NCI-H510A (cell line): ENCODE data around the gene CYTH1.

Source experiments
- DNase-seq: peaks from one replicate; lab custom pipeline; 2025; lab: John Stamatoyannopoulos, UW

Gene CYTH1

GRCh38 chr17:78670850-78671725 lies 111.0 kb downstream of the CYTH1 start:
- no peak for DNase-seq

- no peak for DNase-seq
Measured at GRCh38 chr17:78669975-78670518, 112.0 kb downstream of the CYTH1 start.

- DNase-seq: no peak
Measured at GRCh38 chr17:78669256-78669974, 112.7 kb downstream of the CYTH1 start.

- DNase-seq: no peak
Measured at GRCh38 chr17:78668847-78669246, 113.2 kb downstream of the CYTH1 start.

GRCh38 chr17:78667741-78668640 lies 114.1 kb downstream of the CYTH1 start:
- DNase-seq: no peak

GRCh38 chr17:78667091-78667490 lies 115.0 kb downstream of the CYTH1 start:
- DNase-seq: no peak

- no peak for DNase-seq
Measured at GRCh38 chr17:78665952-78666920, 115.8 kb downstream of the CYTH1 start.

GRCh38 chr17:78665387-78665951 lies 116.6 kb downstream of the CYTH1 start:
- DNase-seq: no peak

- no peak for DNase-seq
Measured at GRCh38 chr17:78664476-78665386, 117.3 kb downstream of the CYTH1 start.

GRCh38 chr17:78661093-78661770 lies 120.8 kb downstream of the CYTH1 start:
- no peak for DNase-seq

GRCh38 chr17:78659546-78659945 lies 122.5 kb downstream of the CYTH1 start:
- DNase-seq: no peak

- DNase-seq: no peak
Measured at GRCh38 chr17:78658281-78658785, 123.7 kb downstream of the CYTH1 start.

- DNase-seq: no peak
Measured at GRCh38 chr17:78655251-78655940, 126.7 kb downstream of the CYTH1 start.

GRCh38 chr17:78654325-78654724 lies 127.7 kb downstream of the CYTH1 start:
- no peak for DNase-seq

GRCh38 chr17:78653382-78653781 lies 128.7 kb downstream of the CYTH1 start:
- no peak for DNase-seq

GRCh38 chr17:78652913-78653312 lies 129.2 kb downstream of the CYTH1 start:
- DNase-seq: no peak

- no peak for DNase-seq
Measured at GRCh38 chr17:78652024-78652423, 130.0 kb downstream of the CYTH1 start.

- no peak for DNase-seq
Measured at GRCh38 chr17:78651554-78651953, 130.5 kb downstream of the CYTH1 start.
